PC-9 (cell line): ENCODE data around the gene ING5. TPM values are rescaled to one million over a fixed set of nuclear protein-coding genes. Genes with fewer than 3 reads are reported as not detected.

Source experiments
- BruUV-seq: library from RNA; stranded (reverse); fragments of 400-500 nt; replicated peaks from 2 replicates; lab custom pipeline; 2021; lab: Mats Ljungman, UMichigan
- CTCF ChIA-PET: fragments of 300-600 bp; sonication (Branson Sonifier 250); formaldehyde crosslinking; loops from one replicate; lab custom pipeline; 2022; ENCODE audit warnings: antibody characterized with exemption; lab: Charles Lee
- POLR2A ChIA-PET: fragments of 300-600 bp; sonication (Branson Sonifier 250); formaldehyde crosslinking; loops from one replicate; lab custom pipeline; 2022; ENCODE audit warnings: antibody characterized with exemption; ENCODE audit not compliant: unreplicated experiment; lab: Charles Lee
- DNase-seq, 2 experiments: peaks; one replicate each; pipeline versions ENCODE4 v3.0.0 to v3.0.0-alpha.2; 2015 to 2022; ENCODE audit warnings: mixed read lengths in 1 of 2
- H2AFZ ChIP-seq: fragments of 200-600 bp; sonication (generic); 2 replicates; pipeline ENCODE4 v1.8.1; 2017; ENCODE audit warnings: antibody characterized with exemption
- H3F3A ChIP-seq: fragments of 200-600 bp; sonication (generic); 2 replicates; pipeline ENCODE4 v1.8.1; 2017; ENCODE audit warnings: antibody characterized with exemption, mild to moderate bottlenecking, low read depth; ENCODE audit not compliant: insufficient read depth
- H3K27ac ChIP-seq: fragments of 200-600 bp; sonication (generic); 2 replicates; pipeline ENCODE4 v1.6.1; 2016; ENCODE audit warnings: mixed run types
- H3K27me3 ChIP-seq: fragments of 200-600 bp; sonication (generic); 2 replicates; pipeline ENCODE4 v1.6.1; 2016; ENCODE audit warnings: low read depth, mixed run types; ENCODE audit not compliant: insufficient read depth
- H3K36me3 ChIP-seq: fragments of 200-600 bp; sonication (generic); 2 replicates; pipeline ENCODE4 v1.6.1; 2016; ENCODE audit warnings: low read depth, mixed run types
- H3K4me1 ChIP-seq: fragments of 200-600 bp; sonication (generic); replicated peaks from 2 replicates; pipeline ENCODE4 v1.6.1; 2016; ENCODE audit warnings: mixed run types; ENCODE audit not compliant: insufficient read depth
- H3K4me2 ChIP-seq: fragments of 200-600 bp; sonication (generic); 2 replicates; pipeline ENCODE4 v1.6.1; 2017; ENCODE audit warnings: mixed run types
- H3K4me3 ChIP-seq: fragments of 200-600 bp; sonication (generic); 2 replicates; pipeline ENCODE4 v1.6.1; 2016; ENCODE audit warnings: mixed run types
- H3K79me2 ChIP-seq: fragments of 200-600 bp; sonication (generic); 2 replicates; pipeline ENCODE4 v1.6.1; 2017; ENCODE audit warnings: low read depth, mixed run types
- H3K9me2 ChIP-seq: fragments of 200-600 bp; sonication (generic); 2 replicates; pipeline ENCODE4 v1.8.1; 2017; ENCODE audit warnings: mild to moderate bottlenecking; ENCODE audit not compliant: insufficient read depth
- H3K9me3 ChIP-seq: fragments of 200-600 bp; sonication (generic); 2 replicates; pipeline ENCODE4 v1.8.1; 2016; ENCODE audit warnings: low read depth; ENCODE audit not compliant: insufficient read depth
- H4K20me1 ChIP-seq: fragments of 200-600 bp; sonication (generic); 2 replicates; pipeline ENCODE4 v1.8.1; 2017; ENCODE audit not compliant: insufficient read depth
- EZH2 ChIP-seq: fragments of 200-600 bp; sonication (generic); IDR thresholded peaks from 2 replicates; pipeline ENCODE4 v1.8.0; 2017; ENCODE audit warnings: antibody characterized with exemption, low read depth
- intact Hi-C: fragments of 100-400 bp; cut with micrococcal nuclease; formaldehyde crosslinking; loops from one replicate; pipeline ENCODE4 v1.10.0; 2022; ENCODE audit not compliant: unreplicated experiment
- total RNA-seq: library from RNA; stranded (reverse); gene quantifications from 2 replicates; pipeline ENCODE4 v1.2.3, GENCODE V29; 2021
- TF ChIP-seq, protein P1 (sequence below): fragments of 200-600 bp; sonication (generic); conservative IDR thresholded peaks from 2 replicates; pipeline ENCODE4 v1.6.1; 2017; ENCODE audit warnings: mixed run types, antibody characterized with exemption, mild to moderate bottlenecking, moderate library complexity

Gene ING5
- total RNA-seq, 1 experiment from 2014 or later = 79.7 TPM

DNA sequence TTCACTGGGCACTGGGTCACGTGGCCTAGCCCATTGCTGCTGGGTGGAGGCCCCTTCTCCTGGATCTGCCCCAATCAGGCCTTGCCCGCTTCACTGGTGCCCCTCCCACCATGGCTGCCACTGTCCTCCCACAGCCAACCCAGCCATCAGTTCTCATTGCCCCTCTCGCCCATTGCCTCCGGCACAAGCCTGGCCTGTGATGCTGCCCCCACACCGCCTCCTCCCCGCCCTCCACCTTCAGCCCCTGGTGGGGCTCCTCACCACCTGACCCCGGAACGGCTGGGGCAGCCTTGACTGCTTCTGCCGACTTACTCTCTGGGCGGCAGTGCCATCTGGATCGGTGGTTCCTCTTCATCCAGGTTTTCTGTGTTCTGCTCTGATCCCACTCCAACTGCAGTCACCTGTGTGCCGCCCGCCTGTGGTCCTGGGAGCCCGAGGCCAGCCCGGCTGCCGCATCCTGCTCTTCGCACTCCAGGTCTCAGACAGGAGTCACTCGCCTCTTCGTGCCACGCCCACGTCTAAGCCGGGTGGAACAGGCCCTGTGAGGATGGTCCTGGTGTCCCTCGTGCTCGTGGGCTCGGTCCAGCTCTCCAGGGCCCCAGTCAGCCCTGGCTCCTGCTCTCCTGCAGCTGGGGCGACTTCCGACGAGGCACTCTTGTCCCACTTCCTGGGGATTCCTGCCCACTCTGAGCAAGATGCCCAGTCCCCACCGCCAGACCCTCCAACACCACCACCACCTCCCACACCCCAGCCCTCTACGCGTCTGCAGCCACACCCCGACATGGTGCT, 46.8 kb downstream of the ING5 start:
- no peaks in the 10 kb centered on the region for H3F3A ChIP-seq
- TF ChIP-seq, protein P1, sequence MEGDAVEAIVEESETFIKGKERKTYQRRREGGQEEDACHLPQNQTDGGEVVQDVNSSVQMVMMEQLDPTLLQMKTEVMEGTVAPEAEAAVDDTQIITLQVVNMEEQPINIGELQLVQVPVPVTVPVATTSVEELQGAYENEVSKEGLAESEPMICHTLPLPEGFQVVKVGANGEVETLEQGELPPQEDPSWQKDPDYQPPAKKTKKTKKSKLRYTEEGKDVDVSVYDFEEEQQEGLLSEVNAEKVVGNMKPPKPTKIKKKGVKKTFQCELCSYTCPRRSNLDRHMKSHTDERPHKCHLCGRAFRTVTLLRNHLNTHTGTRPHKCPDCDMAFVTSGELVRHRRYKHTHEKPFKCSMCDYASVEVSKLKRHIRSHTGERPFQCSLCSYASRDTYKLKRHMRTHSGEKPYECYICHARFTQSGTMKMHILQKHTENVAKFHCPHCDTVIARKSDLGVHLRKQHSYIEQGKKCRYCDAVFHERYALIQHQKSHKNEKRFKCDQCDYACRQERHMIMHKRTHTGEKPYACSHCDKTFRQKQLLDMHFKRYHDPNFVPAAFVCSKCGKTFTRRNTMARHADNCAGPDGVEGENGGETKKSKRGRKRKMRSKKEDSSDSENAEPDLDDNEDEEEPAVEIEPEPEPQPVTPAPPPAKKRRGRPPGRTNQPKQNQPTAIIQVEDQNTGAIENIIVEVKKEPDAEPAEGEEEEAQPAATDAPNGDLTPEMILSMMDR = no peak
- no peak for TF ChIP-seq EZH2
- BruUV-seq = no TSS peak
- ChIA-PET CTCF (interaction anchor here (0.6 kb wide), 1 partner anchor 253 kb away, joined by 3 read pairs; no protein-coding TSS in a partner anchor), POLR2A (no interaction called here)
- no peaks in the 10 kb centered on the region for H3K79me2 ChIP-seq
- H3K9me3 ChIP-seq = no peaks in the 10 kb centered on the region
- H4K20me1 ChIP-seq = peaks cover 4% of the 10 kb centered on the region; the same call in 1 of the 2 replicates
- H3K4me3 ChIP-seq = no peak overlapping the region
- H3K4me2 ChIP-seq = no peak overlapping the region
- intact Hi-C loops = no loop called here
- H3K36me3 ChIP-seq = no peaks in the 10 kb centered on the region
- no peak overlapping the region for H3K27ac ChIP-seq
- H3K9me2 ChIP-seq = no peaks in the 10 kb centered on the region
- no peaks in the 10 kb centered on the region for H3K27me3 ChIP-seq
- H3K4me1 ChIP-seq = no peaks in the 10 kb centered on the region
- H2AFZ ChIP-seq = no peak overlapping the region
- DNase-seq = no peak

DNA sequence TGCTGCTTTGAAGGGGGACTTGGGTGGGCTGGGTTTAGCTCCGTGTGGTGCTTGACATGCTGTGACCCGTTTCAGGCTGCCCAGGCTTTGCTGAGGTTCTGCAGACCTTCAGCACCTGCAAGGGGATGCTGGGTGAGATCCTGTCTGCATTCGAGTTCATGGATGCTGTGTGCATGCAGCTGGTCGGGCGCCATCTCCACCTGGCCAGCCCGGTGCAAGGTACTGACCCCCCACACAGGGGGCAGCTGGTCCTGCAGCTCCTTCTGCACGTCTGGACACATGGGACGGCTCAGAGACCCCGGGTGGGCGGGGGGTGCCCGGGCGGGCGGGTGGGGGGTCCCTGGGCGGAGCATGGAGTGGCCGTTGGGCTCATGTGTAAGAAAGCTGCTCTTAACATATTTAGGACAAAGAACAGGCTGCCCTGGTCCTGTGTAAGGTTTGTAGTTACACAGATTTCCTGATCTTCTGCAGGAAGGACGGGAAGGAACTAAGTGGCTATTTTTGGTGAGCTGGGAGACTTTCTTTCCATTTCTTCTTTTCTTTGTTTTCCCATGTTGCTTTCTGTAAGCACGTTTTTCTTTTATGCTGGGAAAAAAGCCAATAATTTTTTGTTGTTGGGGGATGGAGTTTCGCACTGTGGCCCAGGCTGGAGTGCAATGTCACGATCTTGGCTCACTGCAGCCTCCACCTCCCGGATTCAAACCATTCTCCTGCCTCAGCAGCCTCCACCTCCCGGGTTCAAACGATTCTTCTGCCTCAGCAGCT, 48.4 kb downstream of the ING5 start:
- H3K9me2 ChIP-seq = no peaks in the 10 kb centered on the region
- no TSS peak for BruUV-seq
- intact Hi-C loops = no loop called here

DNA sequence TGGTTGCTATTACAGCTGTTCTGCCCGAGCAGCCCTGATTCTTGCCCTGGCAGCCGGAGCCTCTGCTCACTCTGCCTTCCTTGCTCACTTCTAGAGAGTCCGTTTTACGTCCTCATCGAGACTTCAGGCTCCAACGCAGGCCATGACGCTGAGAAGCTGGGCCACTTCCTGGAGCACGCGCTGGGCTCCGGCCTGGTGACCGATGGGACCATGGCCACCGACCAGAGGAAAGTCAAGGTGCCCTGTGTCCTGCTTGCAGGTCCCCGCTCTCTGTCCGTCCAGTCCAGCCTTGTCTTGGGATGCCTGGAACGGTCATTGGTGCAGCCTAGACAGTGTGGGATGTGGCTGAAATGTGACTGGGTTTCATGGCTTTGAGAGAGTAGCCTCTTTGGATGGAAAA, 49.3 kb downstream of the ING5 start:
- Histone ChIP-seq H3K9me2 (no peaks in the 10 kb centered on the region), H2AFZ (no peak overlapping the region), H4K20me1 (no peaks in the 10 kb centered on the region; the same call in 1 of the 2 replicates), H3K4me3 (no peak overlapping the region), H3K9me3 (no peaks in the 10 kb centered on the region), H3K4me2 (no peak overlapping the region), H3K4me1 (no peaks in the 10 kb centered on the region), H3F3A (no peaks in the 10 kb centered on the region), H3K27ac (no peak overlapping the region), H3K27me3 (no peaks in the 10 kb centered on the region), H3K36me3 (no peaks in the 10 kb centered on the region), H3K79me2 (no peaks in the 10 kb centered on the region)
- DNase-seq = no peak
- intact Hi-C loops = no loop called here
- BruUV-seq = no TSS peak
- ChIA-PET POLR2A (no interaction called here), CTCF (no interaction called here)
- no peak for TF ChIP-seq EZH2
- TF ChIP-seq, protein P1 = no peak

More for the DNA sequence above, 48.4 kb downstream of the ING5 start:
- TF ChIP-seq EZH2 = no peak
- TF ChIP-seq, protein P1 = no peak
- H3K36me3 ChIP-seq = no peaks in the 10 kb centered on the region
- no peak overlapping the region for H3K4me3 ChIP-seq
- POLR2A ChIA-PET = no interaction called here
- no peaks in the 10 kb centered on the region; the same call in 1 of the 2 replicates for H4K20me1 ChIP-seq
- no peak overlapping the region for H3K27ac ChIP-seq
- no peaks in the 10 kb centered on the region for H3K27me3 ChIP-seq
- H3K9me3 ChIP-seq = no peaks in the 10 kb centered on the region
- no peaks in the 10 kb centered on the region for H3K4me1 ChIP-seq
- no peaks in the 10 kb centered on the region for H3K79me2 ChIP-seq
- no peak for DNase-seq
- H3F3A ChIP-seq = no peaks in the 10 kb centered on the region
- H2AFZ ChIP-seq = no peak overlapping the region
- no peak overlapping the region for H3K4me2 ChIP-seq
- CTCF ChIA-PET = no interaction called here
